Activated naive CD8-positive, alpha-beta T cell treated with anti-CD3 and anti-CD28 coated beads for 36 hours (primary cell): ENCODE data around the gene CEP128. TPM values are rescaled to one million over a fixed set of nuclear protein-coding genes. Genes with fewer than 3 reads are reported as not detected.

ENCODE experiments used
- DNase-seq: peaks from one replicate; pipeline ENCODE4 v3.0.0; 2021
- H3K27ac Mint-ChIP-seq: one replicate; pipeline ENCODE4 v1.8.0; 2022; ENCODE audit warnings: mild to moderate bottlenecking, moderate library complexity, mixed read lengths
- H3K27me3 Mint-ChIP-seq: one replicate; pipeline ENCODE4 v1.8.0; 2022; ENCODE audit warnings: mild to moderate bottlenecking, mixed read lengths
- H3K36me3 Mint-ChIP-seq: one replicate; pipeline ENCODE4 v1.8.0; 2021; ENCODE audit warnings: mild to moderate bottlenecking, mixed read lengths
- H3K4me1 Mint-ChIP-seq: one replicate; pipeline ENCODE4 v1.8.0; 2021; ENCODE audit warnings: mixed read lengths
- H3K4me3 Mint-ChIP-seq: one replicate; pipeline ENCODE4 v1.8.0; 2022; ENCODE audit warnings: mild to moderate bottlenecking, moderate library complexity, mixed read lengths
- H3K9me3 Mint-ChIP-seq: one replicate; pipeline ENCODE4 v1.8.0; 2022; ENCODE audit warnings: mixed read lengths
- total RNA-seq, 2 experiments: library from RNA; stranded (reverse); gene quantifications; one replicate each; pipeline ENCODE4 v1.2.3, GENCODE V29; 2021

CEP128 gene
- total RNA-seq, 2 experiments from 2014 or later: 21.5 to 22.6 TPM

DNA sequence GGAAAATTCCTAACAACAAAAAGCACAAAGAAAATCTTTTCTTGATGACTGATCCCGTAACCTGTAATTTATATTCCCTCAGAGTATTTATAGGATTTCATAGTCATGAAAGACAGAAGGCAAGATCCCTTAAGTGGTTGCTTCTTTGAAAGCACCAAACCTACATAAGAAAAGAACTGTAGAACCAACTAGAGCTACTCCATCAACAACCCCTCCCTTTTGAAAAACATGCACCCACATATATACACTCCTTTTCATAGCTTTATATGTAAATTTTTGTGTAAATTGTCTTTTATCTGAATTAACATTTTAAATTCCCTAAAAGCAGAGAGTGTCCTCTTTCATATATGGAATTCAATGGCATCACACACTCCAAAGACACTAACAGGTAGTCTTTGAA, 215.3 kb downstream of the CEP128 start:
- no peak for DNase-seq
- H3K4me1 Mint-ChIP-seq: peaks cover 2% of the 10 kb centered on the region
- H3K9me3 Mint-ChIP-seq: no peaks in the 10 kb centered on the region
- no peak overlapping the region for H3K4me3 Mint-ChIP-seq
- H3K27ac Mint-ChIP-seq: no peak overlapping the region
- H3K27me3 Mint-ChIP-seq: no peaks in the 10 kb centered on the region
- peaks cover 6% of the 10 kb centered on the region for H3K36me3 Mint-ChIP-seq

DNA sequence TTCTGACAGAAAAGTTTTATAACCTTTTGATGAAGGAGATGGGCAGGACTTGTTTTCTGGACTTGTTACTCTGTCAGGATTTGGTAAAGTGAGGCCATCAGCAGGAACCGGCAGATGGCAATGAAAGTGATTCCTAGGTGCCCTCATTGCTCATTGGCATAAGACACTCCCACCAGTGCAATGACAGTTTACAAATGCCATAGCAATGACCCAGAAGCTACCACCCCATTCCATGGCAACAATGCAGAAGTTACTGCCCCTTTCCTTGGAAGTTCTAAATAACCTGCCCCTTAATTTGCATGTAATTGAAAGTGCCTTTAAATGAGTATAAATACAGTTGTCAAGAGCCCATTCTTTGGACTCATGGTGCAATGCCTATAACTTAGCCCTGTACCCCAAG, 222.6 kb downstream of the CEP128 start:
- Mint-ChIP-seq H3K27me3 (no peaks in the 10 kb centered on the region), H3K36me3 (peaks cover 2% of the 10 kb centered on the region), H3K4me3 (no peak overlapping the region), H3K27ac (no peak overlapping the region), H3K4me1 (peaks cover 6% of the 10 kb centered on the region), H3K9me3 (no peaks in the 10 kb centered on the region)
- no peak for DNase-seq

DNA sequence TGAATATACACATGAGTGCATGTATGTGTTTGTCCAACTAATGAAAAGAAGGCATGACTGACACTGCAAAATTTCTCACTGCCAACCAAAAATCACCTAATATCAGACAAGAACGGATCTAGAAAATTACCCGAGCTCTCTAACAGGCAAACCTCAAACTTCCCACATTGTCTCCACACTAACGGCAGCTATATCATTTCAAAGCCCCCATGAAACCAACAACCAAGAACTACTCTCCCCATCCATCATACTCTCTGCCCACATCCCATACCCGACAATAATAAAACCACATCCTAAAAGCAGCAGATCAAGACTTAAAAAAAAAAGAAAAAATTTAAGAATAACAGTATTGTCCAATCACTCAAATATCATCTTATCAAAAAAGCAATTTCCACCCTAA, 227.1 kb downstream of the CEP128 start:
- Mint-ChIP-seq H3K27ac (no peak overlapping the region), H3K36me3 (no peaks in the 10 kb centered on the region), H3K27me3 (no peaks in the 10 kb centered on the region), H3K4me1 (peaks cover 6% of the 10 kb centered on the region), H3K9me3 (no peaks in the 10 kb centered on the region), H3K4me3 (no peak overlapping the region)
- DNase-seq: no peak

DNA sequence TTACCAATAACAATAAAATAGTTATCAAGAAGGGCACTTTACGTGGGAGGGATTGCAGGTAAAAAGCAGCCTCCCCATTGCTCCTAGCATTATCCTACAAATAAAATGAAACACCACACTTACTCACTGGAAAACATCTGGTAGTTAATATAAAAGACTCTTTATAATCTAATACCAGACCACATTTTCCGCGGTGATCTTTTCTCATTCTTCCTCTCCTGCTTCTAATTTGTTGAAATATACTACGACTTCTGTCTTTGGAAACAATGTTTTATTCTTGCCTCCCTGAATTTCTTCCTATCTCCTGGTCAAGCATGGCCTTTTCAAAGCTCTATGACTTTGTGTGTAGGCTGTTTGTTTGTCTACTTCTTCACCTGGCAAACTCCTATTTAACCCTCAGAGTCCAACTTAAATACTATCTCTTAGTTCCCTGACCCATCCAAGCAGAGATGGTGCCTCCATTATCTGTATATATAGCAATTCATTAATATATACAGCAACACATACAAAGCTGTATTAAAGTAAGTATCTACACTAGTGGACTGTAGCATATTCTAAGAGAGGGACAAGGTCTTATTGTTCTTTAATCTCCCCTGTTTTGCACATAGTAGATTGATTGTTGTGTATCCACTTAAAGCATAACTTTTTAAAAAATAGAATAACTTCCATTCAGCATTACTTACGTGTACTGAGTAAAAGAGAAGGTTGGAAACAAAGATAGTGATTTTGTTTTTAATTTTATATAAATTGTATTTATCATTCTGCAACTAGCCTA, 228.3 kb downstream of the CEP128 start:
- H3K4me1 Mint-ChIP-seq: peaks cover 6% of the 10 kb centered on the region
- no peaks in the 10 kb centered on the region for H3K27me3 Mint-ChIP-seq
- no peak overlapping the region for H3K4me3 Mint-ChIP-seq
- no peaks in the 10 kb centered on the region for H3K9me3 Mint-ChIP-seq
- H3K27ac Mint-ChIP-seq: no peak overlapping the region
- DNase-seq: no peak
- H3K36me3 Mint-ChIP-seq: no peaks in the 10 kb centered on the region

DNA sequence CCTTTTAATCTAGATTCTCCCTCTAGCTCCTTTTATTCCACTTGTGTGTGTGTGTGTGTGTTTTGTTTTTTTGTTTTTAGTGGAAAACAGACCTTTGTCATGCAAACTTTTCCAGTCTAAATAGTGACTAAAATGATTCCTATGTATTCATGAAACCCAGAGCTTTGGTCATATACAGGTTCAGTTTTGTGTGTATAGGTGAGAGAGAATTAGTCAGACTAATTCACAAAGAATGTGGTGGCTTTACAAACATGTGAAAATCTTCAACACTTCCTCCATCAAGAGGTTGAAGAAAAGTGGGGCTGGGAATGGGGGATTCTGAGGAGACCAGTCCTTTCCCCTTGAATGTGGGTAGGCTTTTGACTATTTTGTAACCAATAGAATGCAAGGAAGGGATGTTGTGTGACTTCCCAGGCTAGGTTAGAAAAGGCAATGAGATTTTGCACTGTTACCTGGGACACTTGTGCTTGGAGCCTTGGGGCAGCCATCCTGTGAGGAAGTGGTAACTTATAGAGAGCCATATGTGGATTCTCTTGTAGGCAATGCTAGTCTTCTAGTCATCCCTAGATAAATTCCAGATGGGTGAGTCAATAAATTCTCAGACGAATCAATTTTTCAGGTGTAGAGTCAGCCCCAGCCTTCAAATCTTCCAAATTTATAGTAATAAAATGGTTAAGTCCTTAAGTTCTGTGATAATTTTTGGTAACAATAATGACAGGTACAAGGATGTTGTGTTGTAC, 236.1 kb downstream of the CEP128 start:
- Mint-ChIP-seq H3K27ac (no peak overlapping the region), H3K27me3 (no peaks in the 10 kb centered on the region), H3K4me3 (no peak overlapping the region), H3K9me3 (no peaks in the 10 kb centered on the region), H3K36me3 (peaks cover 6% of the 10 kb centered on the region), H3K4me1 (no peaks in the 10 kb centered on the region)
- no peak for DNase-seq

DNA sequence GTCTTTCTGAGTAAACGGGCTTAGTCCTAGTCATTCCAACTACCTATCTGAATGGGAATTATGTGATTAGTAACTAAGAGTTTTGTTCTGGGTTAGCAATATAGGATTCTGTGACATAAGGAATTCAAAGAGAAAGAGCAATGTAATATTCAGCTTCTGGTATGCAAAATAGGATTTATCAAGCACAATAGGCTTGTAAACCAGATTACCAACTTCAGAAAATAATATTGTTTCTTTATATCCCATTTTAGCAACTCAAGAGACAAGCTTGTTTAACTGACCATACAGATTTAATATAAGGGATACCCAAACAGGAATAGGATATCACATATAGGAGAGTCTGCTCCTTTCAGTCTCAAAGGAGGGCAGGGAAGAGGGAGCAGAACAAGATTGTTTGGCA, 240.9 kb downstream of the CEP128 start:
- Mint-ChIP-seq H3K4me3 (no peak overlapping the region), H3K9me3 (no peaks in the 10 kb centered on the region), H3K27ac (no peak overlapping the region), H3K4me1 (peaks cover 7% of the 10 kb centered on the region), H3K27me3 (no peaks in the 10 kb centered on the region), H3K36me3 (peaks cover 6% of the 10 kb centered on the region)
- no peak for DNase-seq

DNA sequence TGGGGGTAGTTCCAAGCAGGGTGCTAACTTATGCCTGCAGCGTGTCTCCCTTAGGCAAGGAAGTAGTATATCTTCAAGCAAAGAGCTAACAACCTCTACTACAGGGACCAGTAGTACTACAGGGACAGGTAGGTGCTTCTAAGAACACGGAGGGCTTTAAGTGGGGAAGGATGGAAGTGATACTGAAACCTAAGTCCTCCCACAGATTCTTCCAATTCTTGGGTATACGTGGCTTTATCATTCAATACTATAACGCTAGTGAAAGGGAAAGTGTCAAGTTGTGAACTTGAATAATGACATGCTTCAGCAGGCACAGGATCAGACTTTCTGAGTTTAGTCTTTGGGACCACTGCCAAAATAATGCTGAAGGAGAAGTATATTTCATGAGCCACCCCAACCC, 241.7 kb downstream of the CEP128 start:
- no peak for DNase-seq
- no peak overlapping the region for H3K4me3 Mint-ChIP-seq
- peaks cover 10% of the 10 kb centered on the region for H3K36me3 Mint-ChIP-seq
- H3K4me1 Mint-ChIP-seq: peaks cover 7% of the 10 kb centered on the region
- H3K27me3 Mint-ChIP-seq: no peaks in the 10 kb centered on the region
- peaks cover 1% of the 10 kb centered on the region for H3K9me3 Mint-ChIP-seq
- H3K27ac Mint-ChIP-seq: no peak overlapping the region

DNA sequence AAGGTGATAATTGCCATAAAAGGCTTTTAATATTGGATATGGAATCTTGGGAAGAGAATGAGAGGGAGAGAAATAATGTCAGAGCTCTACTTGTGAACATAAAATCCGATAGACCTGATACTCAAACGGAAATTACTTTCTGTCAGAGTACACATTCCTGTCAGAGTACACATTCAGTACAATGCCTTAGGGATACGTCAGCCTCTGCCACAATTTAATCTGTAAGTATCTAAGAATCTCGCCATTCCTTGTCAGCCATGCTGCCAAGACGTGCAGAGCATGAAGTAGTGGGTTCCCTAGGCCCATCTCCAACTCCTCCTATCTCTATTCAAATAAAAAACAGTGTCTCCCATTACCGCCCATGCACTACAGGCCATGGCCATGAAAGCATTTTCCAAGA, 242.6 kb downstream of the CEP128 start:
- Mint-ChIP-seq H3K36me3 (peaks cover 10% of the 10 kb centered on the region), H3K4me1 (peaks cover 7% of the 10 kb centered on the region), H3K4me3 (no peak overlapping the region), H3K9me3 (peaks cover 1% of the 10 kb centered on the region), H3K27ac (no peak overlapping the region), H3K27me3 (no peaks in the 10 kb centered on the region)
- no peak for DNase-seq

DNA sequence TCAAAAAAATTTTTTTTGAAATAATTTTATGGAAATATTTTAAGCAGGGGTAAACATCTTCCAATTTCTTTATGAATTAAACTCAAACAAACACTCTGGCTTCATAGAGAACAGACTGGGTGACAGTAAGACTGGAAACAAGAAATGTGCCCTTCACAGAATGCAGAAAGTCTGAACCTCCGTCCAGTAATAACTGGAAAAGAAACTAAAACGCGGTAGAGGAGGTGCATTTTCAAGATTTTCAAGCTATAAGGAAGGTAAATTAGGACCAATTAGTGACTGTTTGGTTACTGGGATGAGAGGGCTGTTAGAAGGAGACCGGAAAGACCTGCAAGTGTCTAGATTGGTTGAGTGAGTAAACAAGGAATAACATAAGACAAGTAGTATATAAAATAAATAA, 245.7 kb downstream of the CEP128 start:
- Mint-ChIP-seq H3K27ac (no peak overlapping the region), H3K9me3 (peaks cover 1% of the 10 kb centered on the region), H3K36me3 (peaks cover 7% of the 10 kb centered on the region), H3K4me3 (no peak overlapping the region), H3K4me1 (peaks cover 7% of the 10 kb centered on the region), H3K27me3 (no peaks in the 10 kb centered on the region)
- DNase-seq: no peak

DNA sequence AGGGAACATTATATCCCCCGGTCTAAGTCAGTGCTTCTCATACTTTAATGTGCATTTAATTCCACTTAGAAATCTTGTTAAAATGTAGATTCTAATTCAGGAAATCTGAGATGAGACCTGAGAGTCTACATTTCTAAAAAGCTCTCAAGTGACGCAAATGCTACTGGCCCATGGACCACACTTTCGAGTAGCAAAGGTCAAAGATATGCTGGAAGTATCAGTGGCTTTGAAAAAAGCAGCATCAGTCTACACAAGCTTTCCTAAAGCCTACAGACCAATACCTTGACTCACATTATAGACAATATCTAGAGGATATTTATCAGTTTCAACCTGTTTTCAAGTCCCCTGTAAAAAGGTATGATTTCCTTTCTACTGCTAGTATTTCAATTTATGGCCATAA, 248.6 kb downstream of the CEP128 start:
- Mint-ChIP-seq H3K27me3 (no peaks in the 10 kb centered on the region), H3K36me3 (peaks cover 7% of the 10 kb centered on the region), H3K4me3 (no peak overlapping the region), H3K27ac (no peak overlapping the region), H3K9me3 (peaks cover 1% of the 10 kb centered on the region), H3K4me1 (no peaks in the 10 kb centered on the region)
- DNase-seq: no peak

DNA sequence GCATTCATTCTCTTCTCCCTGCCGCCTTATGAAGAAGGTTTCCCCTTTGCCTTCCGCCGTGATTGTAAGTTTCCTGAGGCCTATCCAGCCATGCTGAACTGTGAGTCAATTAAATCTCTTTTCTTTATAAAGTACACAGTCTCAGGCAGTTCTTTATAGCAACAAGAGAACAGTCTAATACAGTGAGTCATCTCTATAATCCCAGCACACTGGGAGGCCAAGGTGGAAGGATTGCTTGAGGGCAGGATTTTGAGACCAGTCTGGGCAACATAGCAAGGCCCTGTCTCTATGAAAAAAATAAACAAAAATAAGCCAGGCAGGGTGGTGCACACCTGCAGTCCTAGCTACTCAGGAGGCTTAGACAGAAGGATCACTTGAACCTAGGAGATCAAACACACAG, 259.9 kb downstream of the CEP128 start:
- H3K9me3 Mint-ChIP-seq: peaks cover 43% of the 10 kb centered on the region
- DNase-seq: no peak
- peaks cover 35% of the 10 kb centered on the region for H3K36me3 Mint-ChIP-seq
- no peaks in the 10 kb centered on the region for H3K4me1 Mint-ChIP-seq
- H3K27me3 Mint-ChIP-seq: no peaks in the 10 kb centered on the region
- H3K27ac Mint-ChIP-seq: no peak overlapping the region
- H3K4me3 Mint-ChIP-seq: no peak overlapping the region

DNA sequence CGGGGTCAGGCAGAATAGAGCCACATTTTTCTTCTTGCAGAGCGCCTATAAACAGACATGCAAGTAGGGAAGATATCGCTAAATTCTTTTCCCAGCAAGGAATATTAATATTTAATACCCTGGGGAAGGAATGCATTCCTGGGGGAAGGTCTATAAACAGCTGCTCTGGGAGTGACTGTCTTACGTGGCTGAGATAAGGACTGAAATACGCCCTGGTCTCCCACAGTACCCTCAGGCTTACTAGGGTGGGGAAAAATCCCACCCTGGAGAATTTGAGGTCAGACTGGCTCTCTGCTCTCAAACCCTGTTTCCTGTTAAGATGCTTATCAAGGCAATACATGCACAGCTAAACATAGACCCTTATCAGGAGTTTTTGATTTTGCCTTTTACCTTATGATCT, 262.3 kb downstream of the CEP128 start:
- H3K27me3 Mint-ChIP-seq: no peaks in the 10 kb centered on the region
- peaks cover 37% of the 10 kb centered on the region for H3K9me3 Mint-ChIP-seq
- no peak overlapping the region for H3K4me3 Mint-ChIP-seq
- H3K4me1 Mint-ChIP-seq: no peaks in the 10 kb centered on the region
- H3K36me3 Mint-ChIP-seq: peaks cover 34% of the 10 kb centered on the region
- no peak overlapping the region for H3K27ac Mint-ChIP-seq
- DNase-seq: no peak

DNA sequence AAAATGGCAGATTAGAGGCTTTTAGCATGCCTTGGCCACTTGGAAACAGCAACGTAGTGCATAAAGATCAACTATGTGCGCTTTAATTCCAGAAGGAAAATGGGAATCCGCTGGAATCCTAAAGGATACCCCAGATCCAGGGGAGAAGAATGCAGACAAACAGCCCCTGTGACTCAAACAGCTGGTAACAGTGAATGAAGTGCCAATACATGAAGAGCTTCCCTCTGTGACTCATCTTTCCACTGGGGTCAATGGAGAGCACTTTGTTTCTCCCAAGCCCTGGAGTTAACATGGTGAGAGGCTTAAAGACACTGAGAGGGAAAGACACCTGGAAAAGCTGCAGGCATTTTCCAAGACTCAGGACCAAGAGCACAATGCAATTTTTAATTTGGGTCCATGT, 263.1 kb downstream of the CEP128 start:
- DNase-seq: no peak
- Mint-ChIP-seq H3K36me3 (peaks cover 33% of the 10 kb centered on the region), H3K4me3 (no peak overlapping the region), H3K9me3 (peaks cover 37% of the 10 kb centered on the region), H3K27me3 (no peaks in the 10 kb centered on the region), H3K4me1 (no peaks in the 10 kb centered on the region), H3K27ac (no peak overlapping the region)

DNA sequence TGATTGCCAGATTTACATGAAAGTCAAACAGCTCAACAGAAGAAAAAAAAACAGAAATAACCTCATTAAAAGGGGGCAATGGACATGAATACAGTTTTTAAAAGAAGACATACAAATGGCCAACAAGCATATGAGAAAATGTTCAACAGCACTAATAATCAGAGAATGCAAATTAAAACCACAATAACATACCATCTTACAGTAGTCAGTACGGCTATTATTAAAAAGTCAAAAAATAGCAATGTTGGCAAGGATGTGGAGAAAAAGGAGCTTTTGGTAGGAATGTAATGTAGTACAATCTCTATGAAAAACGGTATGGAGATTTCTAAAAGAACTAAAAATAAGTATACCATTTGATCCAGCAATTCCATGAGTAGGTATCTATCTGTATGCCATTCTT, 272.1 kb downstream of the CEP128 start:
- Mint-ChIP-seq H3K9me3 (peaks cover 23% of the 10 kb centered on the region), H3K4me3 (no peak overlapping the region), H3K27me3 (no peaks in the 10 kb centered on the region), H3K27ac (no peak overlapping the region), H3K36me3 (peaks cover 18% of the 10 kb centered on the region), H3K4me1 (no peaks in the 10 kb centered on the region)
- no peak for DNase-seq

DNA sequence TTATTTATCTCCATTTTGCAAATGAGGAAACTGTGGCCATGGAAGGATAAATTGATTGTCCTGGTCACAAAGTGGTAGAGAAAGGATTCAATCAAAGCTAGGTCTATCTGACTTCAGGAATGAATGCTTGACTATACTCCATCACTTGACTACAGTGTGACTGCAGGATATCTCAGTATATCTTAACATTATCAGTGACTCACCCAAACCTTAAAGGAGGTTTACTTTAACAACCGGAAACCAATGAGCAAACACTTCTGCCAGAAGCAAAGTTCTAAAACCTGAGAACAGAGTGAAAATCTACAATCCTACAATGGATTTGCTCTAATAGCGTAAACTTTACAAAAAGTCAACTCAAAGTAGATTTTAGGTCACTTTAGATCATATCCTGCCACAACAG, 277.0 kb downstream of the CEP128 start:
- Mint-ChIP-seq H3K4me1 (no peaks in the 10 kb centered on the region), H3K9me3 (peaks cover 15% of the 10 kb centered on the region), H3K36me3 (peaks cover 16% of the 10 kb centered on the region), H3K4me3 (no peak overlapping the region), H3K27me3 (no peaks in the 10 kb centered on the region), H3K27ac (no peak overlapping the region)
- no peak for DNase-seq

DNA sequence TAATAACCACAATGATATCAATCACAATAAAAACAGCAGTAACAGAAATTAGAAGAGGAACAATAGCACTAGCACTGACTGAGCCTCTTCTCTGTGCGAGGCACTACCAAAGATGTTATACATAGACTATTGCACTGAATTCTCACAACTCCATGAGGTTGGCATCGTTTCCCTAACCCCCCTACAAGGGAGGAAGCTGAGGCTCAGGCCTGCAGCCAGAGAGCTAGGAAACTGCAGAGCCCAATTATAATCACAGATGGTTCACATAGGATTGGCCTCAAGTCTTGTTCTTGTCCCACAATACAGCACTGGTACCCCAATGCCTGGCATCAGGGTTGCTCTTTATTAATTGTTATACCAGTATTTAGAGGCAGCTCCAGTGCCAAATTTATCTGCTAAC, 278.0 kb downstream of the CEP128 start:
- Mint-ChIP-seq H3K27me3 (no peaks in the 10 kb centered on the region), H3K9me3 (peaks cover 8% of the 10 kb centered on the region), H3K4me1 (no peaks in the 10 kb centered on the region), H3K27ac (no peak overlapping the region), H3K36me3 (peaks cover 14% of the 10 kb centered on the region), H3K4me3 (no peak overlapping the region)
- no peak for DNase-seq
